ENCODE results near the gene EXD2.
A peak's percentile ranks its signal among the peaks of the same experiment; 100 is the strongest.
"Not testable (repeated sequence)": the region's sequence is repeated elsewhere in the genome, so short reads cannot be mapped to it uniquely, and the experiment has no call there.

EXD2 gene

GRCh38 chr14:69191340-69192111, at the start of gene EXD2:
TSS of gene EXD2 (plus strand) at chr14:69191498. CDS start at chr14:69209471, 17,973 bp downstream.
- peak; percentile 62 to 67 for DNase-seq

- DNase-seq = no peak
Measured at GRCh38 chr14:69141550-69141949, 49.7 kb upstream of the EXD2 start.

GRCh38 chr14:69142101-69142500, 49.2 kb upstream of the EXD2 start:
- no peak for DNase-seq

GRCh38 chr14:69149461-69150244, 41.6 kb upstream of the EXD2 start:
- DNase-seq = no peak

- DNase-seq = peak; percentile 72 to 78
Measured at GRCh38 chr14:69151458-69152180, 39.7 kb upstream of the EXD2 start.

GRCh38 chr14:69152181-69152901, 39.0 kb upstream of the EXD2 start:
- DNase-seq = peak; percentile 46 to 49

- DNase-seq = peak; percentile 92
Measured at GRCh38 chr14:69152902-69153151, 38.5 kb upstream of the EXD2 start, which contains the start of gene DCAF5. TSS of gene DCAF5 (minus strand) at chr14:69153119. CDS start at chr14:69152978, 141 bp downstream.

- DNase-seq = no peak
Measured at GRCh38 chr14:69153152-69153872, 38.0 kb upstream of the EXD2 start.

GRCh38 chr14:69153873-69154270, 37.4 kb upstream of the EXD2 start:
- no peak for DNase-seq

- no peak for DNase-seq
Measured at GRCh38 chr14:69154779-69155178, 36.5 kb upstream of the EXD2 start.

GRCh38 chr14:69156224-69156623, 35.1 kb upstream of the EXD2 start:
- DNase-seq = no peak

GRCh38 chr14:69161590-69161989, 29.7 kb upstream of the EXD2 start:
- DNase-seq = no peak

- DNase-seq = not testable (repeated sequence)
Measured at GRCh38 chr14:69165787-69166186, 25.5 kb upstream of the EXD2 start.

- DNase-seq = no peak
Measured at GRCh38 chr14:69170839-69171238, 20.5 kb upstream of the EXD2 start.

- DNase-seq = no peak
Measured at GRCh38 chr14:69171569-69171968, 19.7 kb upstream of the EXD2 start.

GRCh38 chr14:69175130-69175529, 16.2 kb upstream of the EXD2 start:
- no peak for DNase-seq

GRCh38 chr14:69181491-69181890, 9.8 kb upstream of the EXD2 start:
- no peak for DNase-seq

GRCh38 chr14:69182580-69182979, 8.7 kb upstream of the EXD2 start:
- DNase-seq = not testable (repeated sequence)

- DNase-seq = no peak
Measured at GRCh38 chr14:69183735-69184134, 7.6 kb upstream of the EXD2 start.

- no peak for DNase-seq
Measured at GRCh38 chr14:69190191-69190590, 1.1 kb upstream of the EXD2 start.

GRCh38 chr14:69193721-69194120, 2.4 kb downstream of the EXD2 start:
- no peak for DNase-seq

GRCh38 chr14:69199786-69200185, 8.5 kb downstream of the EXD2 start:
- no peak for DNase-seq
